Cardiac fibroblast (primary cell): ENCODE results near the gene PSD.

Source experiments
- DNase-seq, 2 donors: peaks; one replicate each; pipeline versions ENCODE4 v3.0.0 to v3.0.0-alpha.2; 2010; ENCODE audit warnings: low read depth in 2 of 2
- H3K4me3 ChIP-seq, 2 donors: replicated peaks in 1 of 2; 1 replicate in 1 of 2; 2 replicates in 1 of 2; pipeline ENCODE4 v1.5.1; 2011; ENCODE audit warnings: low read depth in 2 of 2, low read length in 2 of 2, mild to moderate bottlenecking in 2 of 2, moderate library complexity in 1 of 2
- CTCF ChIP-seq: IDR thresholded peaks from one replicate; pipeline ENCODE4 v1.5.1; 2011; ENCODE audit warnings: low read depth, mild to moderate bottlenecking, low read length, inconsistent platforms

PSD gene

GRCh38 chr10:102395400-102396316 is 22.9 kb downstream of the PSD start, which contains the start of gene NFKB2:
NFKB2 (plus strand) TSS chr10:102395705; CDS start chr10:102395960, 255 bp downstream.
- DNase-seq, result peak; percentile 90
- peak within 1 kb of the TSS; percentile 70 to 90 for H3K4me3 ChIP-seq
- TF ChIP-seq CTCF, result no peak

- H3K4me3 ChIP-seq, result peak overlapping the region; percentile 70 to 90
- peak; percentile 38 to 63 for DNase-seq
- no peak for TF ChIP-seq CTCF
Measured at GRCh38 chr10:102394801-102395399, 23.7 kb downstream of the PSD start.

GRCh38 chr10:102394079-102394800 is 24.3 kb downstream of the PSD start:
- peak; percentile 95 to 98 for DNase-seq
- peak overlapping the region; percentile 70 to 90 for H3K4me3 ChIP-seq
- peak; percentile 96 for TF ChIP-seq CTCF

GRCh38 chr10:102393411-102394078 is 25.0 kb downstream of the PSD start:
- no peak for TF ChIP-seq CTCF
- peak overlapping the region; percentile 70 to 90 for H3K4me3 ChIP-seq
- no peak for DNase-seq

GRCh38 chr10:102392306-102392705 is 26.3 kb downstream of the PSD start:
- no peak for TF ChIP-seq CTCF
- DNase-seq, result no peak

GRCh38 chr10:102389894-102390293 is 28.7 kb downstream of the PSD start:
- no peak overlapping the region for H3K4me3 ChIP-seq
- TF ChIP-seq CTCF, result no peak
- DNase-seq, result no peak

More at GRCh38 chr10:102392306-102392705, 26.3 kb downstream of the PSD start:
- H3K4me3 ChIP-seq, result no peak overlapping the region
